Measurements from ENCODE around the gene KLHL22.

Gene KLHL22

GRCh38 chr22:20433191-20433590, 62.4 kb downstream of the KLHL22 start:
- no peak for DNase-seq (ENCODE audit: low read depth)

DNA sequence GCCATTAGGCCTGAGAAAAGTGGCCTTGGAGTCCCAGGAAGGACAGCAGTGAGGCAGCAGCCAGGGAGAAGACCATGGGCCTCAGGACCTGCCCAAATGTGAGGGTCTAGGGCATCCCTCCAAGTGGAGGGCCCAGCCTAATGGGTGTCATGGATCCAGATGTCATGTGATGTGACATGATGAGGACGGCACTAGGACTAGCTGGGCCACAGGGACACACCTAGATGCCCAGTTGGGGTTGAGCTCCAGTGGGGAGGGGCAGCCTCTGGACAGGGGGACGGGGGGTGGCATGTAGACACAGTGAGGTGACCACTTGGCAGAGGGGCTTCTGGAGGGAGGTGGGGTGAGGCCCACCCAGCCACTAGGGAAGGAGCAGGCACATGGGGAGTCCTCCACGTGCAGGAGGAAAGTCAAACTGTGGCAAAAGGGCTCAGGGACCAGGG, 63.3 kb downstream of the KLHL22 start:
- DNase-seq (ENCODE audit: low read depth), result no peak

- DNase-seq (ENCODE audit: low read depth), result no peak
These were observed 63.9 kb downstream of the KLHL22 start for GRCh38 chr22:20431511-20432192.

- DNase-seq (ENCODE audit: low read depth), result no peak
These were observed 64.7 kb downstream of the KLHL22 start for GRCh38 chr22:20430720-20431510.

DNA sequence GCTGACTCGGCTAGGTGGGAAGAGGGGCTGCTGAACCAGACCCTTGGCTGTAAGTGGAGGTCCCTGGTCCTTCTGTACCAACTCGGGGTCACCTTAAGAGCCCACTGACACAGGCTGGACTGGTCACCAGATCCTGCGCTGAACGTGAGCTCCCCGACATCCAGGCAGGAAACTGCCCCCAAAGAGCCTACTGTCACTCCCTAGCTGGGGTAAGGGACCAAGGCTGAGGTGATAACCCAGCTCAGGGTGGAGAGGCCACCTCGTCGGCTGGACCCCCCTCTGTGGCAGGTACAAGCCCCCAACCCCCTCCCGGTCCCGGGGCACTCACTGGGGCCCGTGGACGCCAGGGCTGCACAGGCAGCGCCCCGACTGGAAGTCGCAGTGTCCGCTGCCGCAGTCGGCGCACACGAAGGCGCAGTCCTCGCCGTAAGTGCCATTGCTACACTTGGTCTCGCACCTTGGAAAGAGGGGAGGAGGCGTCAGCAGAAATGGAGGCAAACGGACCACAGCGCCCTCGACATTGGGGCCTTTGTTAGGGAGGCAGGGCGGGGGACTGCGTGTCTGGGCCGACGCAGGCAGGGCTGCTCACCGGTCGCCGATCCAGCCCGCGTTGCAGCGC, 65.4 kb downstream of the KLHL22 start:
- DNase-seq (ENCODE audit: low read depth), result no peak

DNA sequence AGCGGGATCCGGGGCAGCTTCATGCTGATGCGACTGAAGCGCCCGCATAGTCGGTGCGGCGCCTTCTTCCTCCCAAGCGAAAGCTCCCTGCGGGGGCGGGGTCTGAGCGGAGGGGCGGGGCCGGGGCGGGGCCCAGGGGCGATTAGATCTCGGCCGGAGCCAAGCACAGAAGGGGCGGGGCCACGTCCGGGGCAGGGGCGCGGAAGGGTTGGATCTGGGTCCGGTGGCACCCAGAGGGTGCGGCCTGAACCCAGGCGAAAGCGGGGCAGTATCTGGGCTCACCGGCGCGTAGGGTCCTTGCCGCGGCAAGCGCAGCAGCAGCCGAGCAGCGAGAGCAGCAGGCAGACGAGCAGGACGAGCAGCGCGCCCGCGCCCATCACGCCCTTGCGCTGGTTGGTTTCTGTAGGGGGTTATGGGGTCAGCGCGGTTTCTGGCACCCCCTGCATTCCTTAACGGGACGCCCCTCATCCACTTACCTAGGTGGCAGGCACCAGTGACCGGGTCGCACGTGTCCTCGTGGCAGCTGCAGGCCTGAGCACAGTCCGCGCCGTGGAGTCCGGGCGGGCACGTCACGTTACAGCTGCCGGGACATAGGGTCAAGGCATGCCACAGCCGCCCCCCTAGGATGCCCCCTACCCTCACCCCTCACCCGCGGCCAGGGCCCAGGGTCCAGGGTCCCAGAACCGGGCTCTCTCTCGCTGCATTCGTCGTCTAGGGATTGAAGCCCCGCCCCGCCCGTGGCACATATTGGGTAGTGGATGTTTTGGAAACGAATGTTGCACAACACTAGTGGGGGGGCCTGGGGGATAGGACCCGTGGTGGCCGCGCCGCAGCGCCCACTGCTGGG, 66.1 kb downstream of the KLHL22 start:
- DNase-seq (ENCODE audit: low read depth), result no peak

DNA sequence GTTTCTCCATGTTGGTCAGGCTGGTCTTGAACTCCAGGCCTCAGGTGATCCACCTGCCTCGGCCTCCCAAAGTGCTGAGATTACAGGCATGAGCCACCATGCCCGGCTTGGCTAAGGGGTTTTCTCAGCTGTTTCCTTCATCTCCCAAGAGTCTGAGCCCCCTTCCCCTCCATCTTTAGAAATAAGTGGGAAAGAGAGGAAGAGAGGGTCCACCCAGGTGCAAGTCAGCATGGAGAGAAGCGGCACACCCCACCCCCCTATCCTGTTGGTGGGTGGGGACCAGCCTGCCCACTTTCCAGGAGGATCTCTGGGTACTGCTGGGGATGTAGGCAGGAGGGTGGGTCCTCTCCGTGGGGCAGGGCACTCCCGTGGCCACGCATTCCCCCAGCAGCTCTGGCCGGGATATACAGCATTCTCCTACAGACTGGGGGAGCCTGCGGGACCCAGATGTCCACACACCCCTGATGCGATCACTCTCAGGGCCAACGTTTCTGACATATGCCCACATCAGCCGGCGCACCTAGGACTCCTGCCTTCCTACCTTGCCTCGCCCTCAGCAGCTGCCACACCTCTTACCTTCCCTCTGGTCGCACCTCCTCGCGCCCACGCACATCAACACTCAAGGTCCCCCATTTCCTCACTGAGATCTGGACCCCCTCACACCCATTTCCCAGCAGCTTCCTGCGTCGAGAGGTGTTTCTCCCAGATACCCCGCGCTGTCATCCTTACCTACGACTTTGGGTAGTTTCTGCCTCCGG, 66.9 kb downstream of the KLHL22 start:
- DNase-seq (ENCODE audit: low read depth), result no peak

- no peak for DNase-seq (ENCODE audit: low read depth)
These were observed 67.6 kb downstream of the KLHL22 start for GRCh38 chr22:20427945-20428417.

- DNase-seq (ENCODE audit: low read depth), result no peak
These were observed 68.3 kb downstream of the KLHL22 start for GRCh38 chr22:20427104-20427944.

DNA sequence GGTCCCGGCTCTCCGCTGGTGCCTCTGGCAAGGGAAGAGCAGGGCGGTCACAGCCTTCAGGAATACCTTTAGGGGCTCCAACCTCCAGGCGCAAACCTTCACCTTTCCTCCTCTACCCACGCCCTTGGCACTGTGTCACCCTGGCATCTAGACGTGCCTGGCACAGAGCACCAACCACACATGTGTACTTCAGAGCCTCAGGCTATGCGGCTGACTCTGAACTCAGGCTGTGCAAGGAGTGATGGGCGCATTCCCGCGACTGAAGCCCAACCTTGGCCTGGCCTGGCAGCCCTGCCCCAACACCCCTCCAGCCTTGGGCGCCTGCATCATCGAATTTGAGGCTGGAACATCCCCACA, 69.4 kb downstream of the KLHL22 start:
- peak; percentile 11 for DNase-seq (ENCODE audit: low read depth)

GRCh38 chr22:20425566-20426258, 69.9 kb downstream of the KLHL22 start:
- DNase-seq (ENCODE audit: low read depth), result no peak

DNA sequence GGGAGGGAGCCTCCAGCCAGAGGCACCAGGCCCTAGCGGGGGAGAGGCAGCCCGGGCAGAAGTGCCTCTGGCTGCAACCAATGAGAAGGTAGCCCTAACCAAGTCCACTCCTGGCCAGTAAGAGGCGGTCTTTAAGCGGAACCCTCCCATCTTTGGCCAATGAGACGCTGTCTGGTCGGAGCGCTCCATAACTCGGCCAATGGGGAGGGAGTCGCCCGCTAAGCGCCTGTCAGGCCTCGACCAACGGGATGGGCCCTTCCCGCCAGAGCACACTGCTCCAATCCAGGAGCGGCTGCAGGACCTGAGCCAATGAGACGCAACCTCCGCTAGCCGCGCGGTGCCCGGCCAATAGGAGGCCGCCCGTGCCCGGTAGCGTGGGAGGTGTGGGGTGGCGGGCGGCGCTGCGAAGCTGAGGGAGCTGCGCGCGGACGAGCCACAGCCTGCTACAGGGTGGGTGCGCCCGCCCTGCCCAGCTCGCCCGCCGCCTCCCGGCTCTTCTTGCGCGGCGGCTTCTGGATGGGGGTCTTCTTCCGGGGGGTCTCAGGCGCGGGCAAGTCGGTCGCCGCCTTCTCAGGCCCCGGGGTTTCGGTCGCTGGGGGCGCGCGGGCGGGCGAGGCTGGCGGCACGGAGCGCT, 70.5 kb downstream of the KLHL22 start:
- DNase-seq (ENCODE audit: low read depth), result peak; percentile 34

GRCh38 chr22:20424568-20424931, 71.0 kb downstream of the KLHL22 start:
- DNase-seq (ENCODE audit: low read depth), result no peak

- peak; percentile 16 for DNase-seq (ENCODE audit: low read depth)
These were observed 71.6 kb downstream of the KLHL22 start for GRCh38 chr22:20423906-20424551.

DNA sequence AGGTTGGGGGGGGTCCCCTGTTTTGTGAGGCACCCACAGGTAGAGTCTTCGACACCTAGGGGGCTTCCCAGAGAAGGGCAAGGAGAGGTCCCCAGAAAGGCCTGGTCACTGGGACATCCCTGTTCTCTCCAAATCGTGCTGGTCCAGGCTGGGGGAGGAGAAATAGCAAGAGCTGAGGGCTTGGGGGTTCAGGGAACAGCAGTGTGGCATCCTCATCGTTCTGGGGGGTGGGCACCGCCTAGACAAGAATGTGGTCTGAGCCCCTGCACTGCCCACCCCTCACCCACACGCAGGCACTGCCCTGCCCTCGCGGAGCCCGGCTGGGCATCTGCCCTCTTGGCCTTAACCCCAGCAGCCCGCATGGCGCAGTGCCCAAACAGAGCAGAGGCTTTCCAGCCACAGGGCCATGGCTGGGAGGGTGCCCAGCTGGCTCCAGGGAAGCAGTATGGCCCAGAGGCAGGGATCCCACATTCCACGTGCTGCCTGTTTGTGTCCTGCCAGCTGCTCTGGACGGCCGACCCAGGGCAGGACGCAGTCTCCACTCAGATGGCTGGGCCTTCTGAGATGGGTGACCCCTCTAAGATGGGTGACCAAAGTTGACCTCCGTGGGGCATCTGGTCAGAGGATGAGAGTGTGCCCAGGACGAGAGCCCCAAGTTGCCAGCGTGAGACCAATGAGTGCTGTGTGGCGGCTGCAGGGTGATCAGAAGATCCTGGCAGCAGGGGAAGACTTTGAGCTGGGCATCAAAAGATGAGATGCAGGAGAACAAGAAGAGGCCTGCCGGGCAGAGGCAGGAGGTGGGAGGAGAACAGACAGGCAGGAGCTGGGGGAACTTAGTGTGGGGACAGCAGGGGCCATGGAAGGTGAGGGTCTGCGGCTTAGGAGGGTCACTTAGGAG, 72.3 kb downstream of the KLHL22 start:
- DNase-seq (ENCODE audit: low read depth), result peak; percentile 77

DNA sequence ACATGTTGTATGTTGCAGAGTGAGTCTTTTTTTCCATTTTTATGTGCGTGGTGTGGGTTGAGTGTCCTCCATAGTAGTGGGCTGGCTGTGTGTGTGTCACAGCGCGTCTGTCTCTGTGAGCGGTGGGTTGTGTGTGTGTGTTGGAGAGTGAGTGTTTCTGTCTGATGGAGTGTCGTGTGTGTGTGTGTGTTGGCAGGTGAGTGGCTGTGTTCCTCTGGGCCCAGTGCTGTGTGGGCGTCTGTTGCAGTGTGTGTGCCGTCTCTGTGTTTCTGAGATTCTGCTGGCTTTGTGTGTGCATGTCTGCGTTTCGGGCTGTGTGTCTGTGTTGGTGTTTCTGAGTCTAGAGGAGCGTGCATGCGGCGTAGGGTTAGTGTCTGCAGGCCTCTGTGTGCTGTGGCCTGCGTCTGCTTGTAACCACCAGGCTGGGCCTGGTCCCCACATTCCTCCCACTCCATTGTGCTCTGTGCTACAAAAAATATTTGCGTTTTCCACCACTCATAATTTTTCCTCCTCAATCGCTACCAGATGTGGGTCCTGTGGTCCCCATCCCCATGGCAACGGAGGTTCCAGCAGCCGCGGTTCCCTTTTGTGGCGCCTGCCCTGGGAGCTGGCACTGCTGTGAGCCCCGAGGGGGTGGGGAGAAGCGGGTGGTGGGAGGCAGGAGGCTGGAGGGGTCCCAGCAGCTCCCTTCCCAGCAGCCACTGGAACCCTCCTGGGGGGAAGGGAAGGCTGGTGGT, 73.2 kb downstream of the KLHL22 start:
- DNase-seq (ENCODE audit: low read depth), result peak; percentile 89

DNA sequence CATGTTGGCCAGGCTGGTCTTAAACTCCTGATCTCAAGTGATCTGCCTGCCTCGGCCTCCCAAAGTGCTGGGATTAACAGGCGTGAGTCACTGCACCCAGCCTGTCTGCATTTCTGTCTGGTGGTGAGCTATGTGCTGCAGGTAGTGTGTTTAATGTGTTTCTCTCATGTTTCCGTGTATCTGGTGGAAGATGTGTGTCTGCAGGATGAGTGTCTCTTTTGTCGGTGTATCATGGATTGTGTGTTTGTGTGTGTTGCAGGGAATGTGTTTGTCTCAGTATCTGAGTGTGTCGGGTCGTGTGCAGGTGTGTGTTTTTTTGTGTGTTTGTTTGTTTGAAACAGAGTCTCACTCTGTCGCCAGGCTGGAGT, 74.1 kb downstream of the KLHL22 start:
- no peak for DNase-seq (ENCODE audit: low read depth)
